Hematopoietic multipotent progenitor cell treated with erythropoietin and hydrocortisone succinate and interleukin-3 and kit ligand, for 15 days (in vitro differentiated cells): ENCODE results near the gene PCLO.

Experiments used
- DNase-seq: peaks from one replicate; pipeline ENCODE4 v3.0.0-alpha.2; 2015; ENCODE audit warnings: low spot score

PCLO gene

GRCh38 chr7:82839063-82839462, 323.6 kb downstream of the PCLO start:
- DNase-seq: no peak

- DNase-seq: no peak
Observed at GRCh38 chr7:82838314-82838713, 324.4 kb downstream of the PCLO start.

- no peak for DNase-seq
Observed at GRCh38 chr7:82823073-82823472, 339.6 kb downstream of the PCLO start.

GRCh38 chr7:82821037-82821436, 341.6 kb downstream of the PCLO start:
- no peak for DNase-seq

GRCh38 chr7:82818171-82818570, 344.5 kb downstream of the PCLO start:
- no peak for DNase-seq

- DNase-seq: no peak
Observed at GRCh38 chr7:82816272-82816671, 346.4 kb downstream of the PCLO start.

- DNase-seq: no peak
Observed at GRCh38 chr7:82810558-82811259, 352.0 kb downstream of the PCLO start.

- no peak for DNase-seq
Observed at GRCh38 chr7:82808633-82809032, 354.1 kb downstream of the PCLO start.

- no peak for DNase-seq
Observed at GRCh38 chr7:82805527-82805960, 357.1 kb downstream of the PCLO start.

GRCh38 chr7:82803411-82803810, 359.3 kb downstream of the PCLO start:
- no peak for DNase-seq

GRCh38 chr7:82789883-82790609, 372.6 kb downstream of the PCLO start:
- no peak for DNase-seq

- DNase-seq: no peak
Observed at GRCh38 chr7:82778021-82778420, 384.7 kb downstream of the PCLO start.

GRCh38 chr7:82762880-82763279, 399.8 kb downstream of the PCLO start:
- DNase-seq: no peak

- no peak for DNase-seq
Observed at GRCh38 chr7:82760831-82761230, 401.9 kb downstream of the PCLO start.

- no peak for DNase-seq
Observed at GRCh38 chr7:82760074-82760473, 402.6 kb downstream of the PCLO start.

- no peak for DNase-seq
Observed at GRCh38 chr7:82755705-82756551, 406.8 kb downstream of the PCLO start.

GRCh38 chr7:82750007-82750406, 412.7 kb downstream of the PCLO start:
- DNase-seq: no peak

GRCh38 chr7:82745820-82746219, 416.9 kb downstream of the PCLO start:
- no peak for DNase-seq

GRCh38 chr7:82745117-82745516, 417.6 kb downstream of the PCLO start:
- no peak for DNase-seq

- no peak for DNase-seq
Observed at GRCh38 chr7:82742163-82742562, 420.5 kb downstream of the PCLO start.

GRCh38 chr7:82741493-82741892, 421.2 kb downstream of the PCLO start:
- DNase-seq: no peak

GRCh38 chr7:82740246-82740848, 422.3 kb downstream of the PCLO start:
- no peak for DNase-seq
